ENCODE results near the gene BHLHE41.

BHLHE41 gene

DNA sequence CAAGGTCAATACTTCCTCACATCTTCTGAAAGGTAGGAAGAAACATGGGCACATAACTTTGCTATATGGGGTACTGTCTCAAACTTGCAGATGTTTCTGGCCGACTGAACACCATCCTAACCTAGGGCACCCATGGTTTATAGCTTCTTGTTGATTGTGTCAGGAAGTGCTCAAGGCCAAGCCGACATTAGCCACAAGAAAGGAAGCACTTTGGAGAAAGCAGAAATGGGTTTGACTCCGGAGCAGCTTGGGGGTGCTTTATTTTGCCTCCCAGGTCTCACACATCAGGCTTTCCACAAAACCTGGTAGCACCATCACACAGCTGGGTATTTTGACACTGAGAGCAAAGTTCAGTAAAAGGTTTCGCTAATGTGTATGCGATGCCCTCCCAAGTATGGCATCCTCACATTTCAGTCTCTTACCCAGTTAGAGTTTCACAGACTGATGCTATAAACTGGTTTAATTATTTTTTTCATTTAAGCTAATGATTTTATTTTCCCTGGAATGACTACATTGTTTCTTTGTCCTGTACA is 25.2 kb upstream of the BHLHE41 start:
- no peak overlapping the region for H3K4me3 Mint-ChIP-seq
- peaks cover 22% of the 10 kb centered on the region for H3K27me3 Mint-ChIP-seq (ENCODE audit: low read depth)
- no peaks in the 10 kb centered on the region for H3K36me3 Mint-ChIP-seq (ENCODE audit: low read depth)
- H3K4me1 Mint-ChIP-seq (ENCODE audit: low read depth) = no peaks in the 10 kb centered on the region
- no peaks in the 10 kb centered on the region for H3K9me3 Mint-ChIP-seq
- H3K27ac Mint-ChIP-seq = no peak overlapping the region

DNA sequence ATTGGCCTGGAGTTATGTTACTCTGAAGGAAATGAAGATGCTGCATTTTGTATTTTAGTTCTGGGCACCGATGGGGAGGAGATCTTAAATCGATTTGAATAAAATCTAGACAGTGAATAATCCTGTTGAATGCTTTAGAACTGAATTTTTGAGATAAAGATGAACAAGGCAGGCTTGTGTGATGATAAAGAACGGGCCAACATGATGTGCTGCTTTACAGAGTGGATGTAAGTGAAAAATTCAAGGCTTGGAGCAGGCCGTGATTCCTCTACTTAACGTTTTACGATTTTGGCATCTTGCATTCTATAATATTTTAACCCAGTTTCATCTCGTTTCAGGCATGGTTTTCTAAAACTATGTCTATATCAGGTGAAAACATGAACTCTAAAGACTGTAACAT is 23.5 kb upstream of the BHLHE41 start:
- Mint-ChIP-seq H3K9me3 (no peaks in the 10 kb centered on the region), H3K36me3 (ENCODE audit: low read depth) (no peaks in the 10 kb centered on the region), H3K4me1 (ENCODE audit: low read depth) (no peaks in the 10 kb centered on the region), H3K27ac (no peak overlapping the region), H3K4me3 (no peak overlapping the region), H3K27me3 (ENCODE audit: low read depth) (peaks cover 17% of the 10 kb centered on the region)

DNA sequence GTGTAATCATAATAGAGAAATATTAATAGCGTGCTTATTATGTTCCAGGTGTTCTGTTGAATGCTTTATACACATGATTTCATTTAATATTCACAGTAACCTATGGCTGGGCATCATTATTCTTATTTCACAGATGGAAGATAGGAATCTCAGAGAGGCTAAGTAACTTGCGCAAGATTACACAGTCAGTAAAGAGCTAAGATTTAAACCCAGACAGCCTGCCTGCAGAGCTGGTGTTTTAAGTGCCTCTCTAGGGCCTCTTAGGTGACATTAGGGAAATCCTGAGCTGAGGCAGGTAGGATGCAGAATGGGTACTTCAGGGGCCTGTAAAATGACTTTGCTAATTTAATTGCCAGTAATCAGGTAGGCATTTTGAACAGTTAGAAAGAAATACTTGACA is 18.5 kb upstream of the BHLHE41 start:
- Mint-ChIP-seq H3K9me3 (no peaks in the 10 kb centered on the region), H3K27ac (no peak overlapping the region), H3K27me3 (ENCODE audit: low read depth) (no peaks in the 10 kb centered on the region), H3K4me3 (no peak overlapping the region), H3K4me1 (ENCODE audit: low read depth) (no peaks in the 10 kb centered on the region), H3K36me3 (ENCODE audit: low read depth) (no peaks in the 10 kb centered on the region)

DNA sequence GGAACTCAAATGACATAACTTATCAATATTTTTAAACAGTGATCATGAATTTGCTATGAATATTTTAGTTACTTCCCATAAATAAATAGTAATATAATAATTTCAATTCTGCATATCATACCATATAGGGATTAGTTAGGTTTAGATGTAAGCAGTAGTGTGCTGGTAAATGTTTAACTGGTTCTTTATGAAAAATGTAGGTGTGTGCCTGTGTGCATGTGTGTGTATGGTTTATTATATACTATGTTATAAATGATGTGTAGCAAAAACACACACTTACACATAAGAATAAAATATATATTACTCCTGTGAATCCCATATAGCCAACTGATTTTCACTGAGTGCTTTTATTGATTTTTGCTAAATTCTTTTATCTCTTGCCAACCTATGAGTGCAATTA is 14.0 kb upstream of the BHLHE41 start:
- Mint-ChIP-seq H3K36me3 (ENCODE audit: low read depth) (no peaks in the 10 kb centered on the region), H3K27ac (no peak overlapping the region), H3K4me1 (ENCODE audit: low read depth) (no peaks in the 10 kb centered on the region), H3K4me3 (no peak overlapping the region), H3K9me3 (no peaks in the 10 kb centered on the region), H3K27me3 (ENCODE audit: low read depth) (peaks cover 13% of the 10 kb centered on the region)

DNA sequence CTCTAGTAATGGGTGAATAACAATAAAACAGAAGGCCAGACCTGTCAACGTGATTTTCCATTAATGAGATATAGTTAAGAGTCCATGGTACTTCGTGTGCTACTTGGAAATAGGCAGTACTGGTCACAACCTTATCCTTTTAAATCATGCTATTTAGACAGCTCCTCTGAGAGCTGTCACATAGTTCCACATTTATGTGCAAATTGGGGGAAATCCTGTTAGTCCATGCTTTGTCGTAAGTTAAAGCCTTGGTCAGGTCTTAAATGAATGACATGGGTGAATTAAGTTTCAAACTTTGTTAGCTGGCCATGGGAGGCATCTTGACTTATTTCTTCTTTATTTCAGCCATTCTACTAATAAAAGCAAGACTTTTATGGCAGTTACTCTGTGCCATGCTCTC is 11.9 kb upstream of the BHLHE41 start:
- Mint-ChIP-seq H3K9me3 (no peaks in the 10 kb centered on the region), H3K4me3 (no peak overlapping the region), H3K27me3 (ENCODE audit: low read depth) (peaks cover 28% of the 10 kb centered on the region), H3K36me3 (ENCODE audit: low read depth) (no peaks in the 10 kb centered on the region), H3K4me1 (ENCODE audit: low read depth) (no peaks in the 10 kb centered on the region), H3K27ac (no peak overlapping the region)

DNA sequence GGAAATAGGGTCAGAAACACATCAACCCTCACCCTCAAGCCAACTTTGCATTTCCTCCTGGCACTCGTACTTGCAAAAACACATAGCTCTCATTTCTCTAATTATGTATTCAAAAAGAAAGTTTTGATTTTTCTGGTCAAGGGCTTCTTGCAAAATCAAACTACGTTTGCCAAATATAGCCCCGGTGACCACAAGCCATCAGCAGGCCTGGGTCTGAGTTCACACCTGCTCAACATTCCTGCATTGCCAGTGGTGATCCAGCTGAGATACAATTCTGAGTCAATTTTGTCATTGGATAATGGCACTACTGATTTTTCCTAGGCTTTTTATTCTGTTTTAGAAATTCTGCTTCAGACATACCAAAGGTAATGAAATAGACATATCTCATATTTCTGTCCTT is 10.7 kb upstream of the BHLHE41 start:
- no peak overlapping the region for H3K4me3 Mint-ChIP-seq
- no peaks in the 10 kb centered on the region for H3K4me1 Mint-ChIP-seq (ENCODE audit: low read depth)
- H3K27ac Mint-ChIP-seq = no peak overlapping the region
- no peaks in the 10 kb centered on the region for H3K9me3 Mint-ChIP-seq
- no peaks in the 10 kb centered on the region for H3K36me3 Mint-ChIP-seq (ENCODE audit: low read depth)
- H3K27me3 Mint-ChIP-seq (ENCODE audit: low read depth) = peaks cover 38% of the 10 kb centered on the region

DNA sequence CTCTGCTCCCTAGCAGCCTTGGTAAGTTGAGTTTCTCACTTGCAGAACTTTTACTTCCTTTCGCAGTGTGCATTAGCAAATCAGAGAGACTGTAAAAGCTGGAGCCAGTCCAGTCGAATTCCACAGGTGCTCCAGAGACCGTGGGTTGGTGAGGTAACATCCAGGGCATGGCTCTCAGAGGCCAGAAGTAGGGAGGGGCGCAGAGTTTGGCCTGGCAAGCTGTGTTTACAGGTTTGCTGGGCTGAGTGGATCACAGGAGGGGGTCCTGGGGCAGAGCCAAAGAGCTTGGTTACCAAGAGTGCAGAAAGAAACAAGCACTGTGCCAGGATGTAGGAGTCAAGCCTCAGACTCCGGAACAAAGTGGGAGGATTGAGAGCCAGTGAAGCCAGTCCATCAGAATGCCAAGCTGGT is 10.2 kb upstream of the BHLHE41 start:
- no peaks in the 10 kb centered on the region for H3K9me3 Mint-ChIP-seq
- H3K4me1 Mint-ChIP-seq (ENCODE audit: low read depth) = no peaks in the 10 kb centered on the region
- H3K36me3 Mint-ChIP-seq (ENCODE audit: low read depth) = no peaks in the 10 kb centered on the region
- H3K4me3 Mint-ChIP-seq = no peak overlapping the region
- peaks cover 44% of the 10 kb centered on the region for H3K27me3 Mint-ChIP-seq (ENCODE audit: low read depth)
- H3K27ac Mint-ChIP-seq = no peak overlapping the region

DNA sequence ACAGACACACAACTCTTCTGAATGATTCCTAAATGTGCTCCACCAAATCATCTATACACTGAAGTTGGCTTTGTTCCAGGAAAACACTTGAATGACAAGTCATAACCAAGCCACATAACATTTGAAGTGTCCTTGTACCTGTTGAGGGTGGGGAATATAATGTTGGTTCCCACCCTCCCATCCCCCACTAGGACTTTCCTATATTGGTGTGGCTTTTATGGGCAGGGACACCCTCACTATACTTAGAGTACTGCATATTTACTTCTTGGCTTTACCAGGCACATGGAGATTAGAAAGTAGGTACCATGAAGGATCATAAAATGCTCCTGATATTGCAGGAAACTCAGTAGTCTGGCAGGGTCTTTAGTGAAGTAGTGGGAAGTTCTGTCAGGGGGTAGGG is 9.7 kb upstream of the BHLHE41 start:
- Mint-ChIP-seq H3K27ac (no peak overlapping the region), H3K4me3 (no peak overlapping the region), H3K27me3 (ENCODE audit: low read depth) (peaks cover 47% of the 10 kb centered on the region)

DNA sequence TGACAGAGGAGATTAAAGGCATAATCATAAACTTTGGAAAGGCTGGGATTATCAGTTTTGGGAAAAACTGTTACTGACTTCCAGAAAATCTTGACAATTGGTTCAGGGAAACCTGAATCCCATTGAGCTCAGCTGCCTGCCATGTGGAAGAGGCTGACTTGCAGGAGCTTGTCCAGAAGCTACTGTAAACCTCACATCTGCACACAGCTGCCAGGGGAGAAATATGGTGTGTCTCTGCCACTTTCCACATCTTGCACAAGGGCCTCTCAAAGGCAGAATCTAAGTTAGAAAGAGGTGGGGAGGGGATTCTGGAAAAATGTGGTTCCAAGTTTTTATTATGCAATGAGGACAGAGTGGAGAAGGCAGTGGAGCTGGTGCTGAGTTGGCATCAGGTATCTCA is 8.7 kb upstream of the BHLHE41 start:
- Mint-ChIP-seq H3K9me3 (no peaks in the 10 kb centered on the region), H3K27ac (no peak overlapping the region), H3K4me1 (ENCODE audit: low read depth) (no peaks in the 10 kb centered on the region), H3K27me3 (ENCODE audit: low read depth) (peaks cover 56% of the 10 kb centered on the region), H3K36me3 (ENCODE audit: low read depth) (no peaks in the 10 kb centered on the region), H3K4me3 (no peak overlapping the region)

More for the DNA sequence above, 9.7 kb upstream of the BHLHE41 start:
- Mint-ChIP-seq H3K4me1 (ENCODE audit: low read depth) (no peaks in the 10 kb centered on the region), H3K36me3 (ENCODE audit: low read depth) (no peaks in the 10 kb centered on the region), H3K9me3 (no peaks in the 10 kb centered on the region)

DNA sequence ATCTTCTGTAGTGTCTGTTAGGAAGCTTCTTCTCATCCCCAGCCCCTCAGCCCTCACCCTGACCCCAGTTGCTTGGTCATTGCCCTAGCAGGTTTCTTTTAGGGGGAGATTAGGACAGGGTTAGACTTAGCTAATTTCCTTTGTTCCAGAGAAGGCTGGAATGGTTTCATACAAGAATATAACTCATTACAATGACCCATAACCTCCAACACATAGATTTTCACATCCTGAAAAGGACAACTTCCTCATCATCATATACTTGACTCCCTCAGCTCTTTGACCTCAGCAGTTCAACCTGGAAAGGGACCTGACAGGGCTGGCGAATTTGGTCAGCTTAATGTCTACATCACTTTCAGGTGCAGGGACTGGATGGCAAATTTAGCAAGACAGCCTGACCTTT is 8.0 kb upstream of the BHLHE41 start:
- no peaks in the 10 kb centered on the region for H3K9me3 Mint-ChIP-seq
- no peak overlapping the region for H3K27ac Mint-ChIP-seq
- peaks cover 63% of the 10 kb centered on the region for H3K27me3 Mint-ChIP-seq (ENCODE audit: low read depth)
- H3K4me1 Mint-ChIP-seq (ENCODE audit: low read depth) = no peaks in the 10 kb centered on the region
- H3K4me3 Mint-ChIP-seq = no peak overlapping the region
- no peaks in the 10 kb centered on the region for H3K36me3 Mint-ChIP-seq (ENCODE audit: low read depth)

DNA sequence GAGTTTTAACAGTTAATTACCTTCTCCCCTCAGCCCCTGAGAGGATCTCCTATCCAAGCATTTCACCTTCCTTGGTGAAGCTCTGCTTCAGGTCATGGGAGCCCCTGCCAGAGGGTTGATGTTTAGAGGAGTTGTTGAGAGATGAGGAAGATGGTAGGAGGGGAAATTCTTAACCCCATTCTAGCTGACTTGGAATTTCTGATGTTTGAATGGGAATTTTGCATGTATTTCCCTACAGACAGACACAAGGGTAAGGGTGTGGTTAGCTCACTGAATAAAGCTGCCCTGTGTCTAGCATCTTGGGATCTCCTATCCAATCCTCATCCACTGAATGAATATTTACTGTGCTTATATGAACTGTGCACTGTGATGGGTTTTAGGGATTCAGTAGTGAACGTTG is 7.1 kb upstream of the BHLHE41 start:
- peaks cover under 1% of the 10 kb centered on the region for H3K4me1 Mint-ChIP-seq (ENCODE audit: low read depth)
- no peaks in the 10 kb centered on the region for H3K36me3 Mint-ChIP-seq (ENCODE audit: low read depth)
- no peak overlapping the region for H3K27ac Mint-ChIP-seq
- peaks cover 72% of the 10 kb centered on the region for H3K27me3 Mint-ChIP-seq (ENCODE audit: low read depth)
- no peak overlapping the region for H3K4me3 Mint-ChIP-seq
- H3K9me3 Mint-ChIP-seq = no peaks in the 10 kb centered on the region

DNA sequence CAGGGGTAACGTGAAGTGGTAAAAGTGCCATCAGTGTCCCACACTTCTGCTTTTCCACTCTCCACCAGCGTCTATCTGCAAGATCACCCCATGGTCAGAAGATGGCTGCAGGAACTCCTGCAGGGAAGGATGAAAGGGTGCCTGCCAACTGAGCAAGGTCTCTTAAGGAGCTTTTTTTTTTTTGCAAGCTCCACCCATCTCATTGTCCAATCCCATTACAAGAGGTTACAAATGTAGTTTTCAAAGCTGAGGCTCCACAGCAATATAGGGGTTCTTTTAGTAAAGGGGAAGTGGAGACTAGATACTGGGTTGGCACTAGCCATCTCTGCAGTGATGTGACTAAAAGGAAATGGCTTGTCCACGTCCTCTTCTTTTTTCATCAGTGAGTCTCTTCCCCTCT is 5.9 kb upstream of the BHLHE41 start:
- H3K36me3 Mint-ChIP-seq (ENCODE audit: low read depth) = no peaks in the 10 kb centered on the region
- peaks cover 3% of the 10 kb centered on the region for H3K4me1 Mint-ChIP-seq (ENCODE audit: low read depth)
- no peak overlapping the region for H3K4me3 Mint-ChIP-seq
- no peak overlapping the region for H3K27ac Mint-ChIP-seq
- peaks cover 83% of the 10 kb centered on the region for H3K27me3 Mint-ChIP-seq (ENCODE audit: low read depth)
- H3K9me3 Mint-ChIP-seq = no peaks in the 10 kb centered on the region

DNA sequence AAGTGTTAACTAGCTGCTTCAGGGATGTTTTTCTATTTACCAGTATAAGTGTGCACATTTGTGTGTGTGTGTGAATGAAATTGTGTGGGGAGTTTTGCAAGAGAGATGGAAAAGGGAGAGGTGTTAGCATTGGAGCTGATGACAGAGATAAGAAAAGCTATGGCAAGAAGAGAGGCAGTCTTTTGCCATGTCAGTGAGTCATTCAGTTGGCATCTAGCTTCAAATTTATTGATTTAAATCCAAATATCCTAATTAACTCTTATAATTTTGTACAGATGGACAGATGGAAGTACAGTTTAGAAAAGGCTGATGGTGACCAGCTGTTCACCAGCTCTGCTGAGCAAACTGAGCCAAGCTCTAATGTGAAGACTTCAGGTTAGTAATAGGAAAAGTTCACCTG is 3.3 kb upstream of the BHLHE41 start:
- no peaks in the 10 kb centered on the region for H3K9me3 Mint-ChIP-seq
- H3K4me3 Mint-ChIP-seq = no peak overlapping the region
- no peak overlapping the region for H3K27ac Mint-ChIP-seq
- peaks cover 91% of the 10 kb centered on the region for H3K27me3 Mint-ChIP-seq (ENCODE audit: low read depth)
- peaks cover 18% of the 10 kb centered on the region for H3K4me1 Mint-ChIP-seq (ENCODE audit: low read depth)
- H3K36me3 Mint-ChIP-seq (ENCODE audit: low read depth) = no peaks in the 10 kb centered on the region

DNA sequence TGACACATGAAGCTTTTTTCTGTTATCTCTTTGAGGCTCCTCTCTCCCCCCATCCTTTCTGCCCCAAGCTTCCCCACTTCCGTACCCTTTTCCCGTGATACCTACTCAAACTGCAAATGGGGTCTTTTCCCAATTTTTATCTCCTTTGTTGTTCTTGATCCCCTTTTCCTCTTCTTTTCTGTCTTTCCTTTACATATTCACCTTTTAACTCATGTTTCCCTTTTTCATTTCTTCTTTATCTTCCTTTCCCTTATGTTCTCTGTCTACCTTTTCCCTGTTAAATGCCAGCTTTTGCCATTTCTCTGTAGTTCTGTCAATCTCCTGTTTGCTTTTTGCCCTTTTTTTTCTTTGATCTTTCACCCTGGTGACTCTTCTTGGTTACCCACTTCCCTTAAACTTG is 2.6 kb upstream of the BHLHE41 start:
- H3K4me3 Mint-ChIP-seq = peak overlapping the region; percentile 22

DNA sequence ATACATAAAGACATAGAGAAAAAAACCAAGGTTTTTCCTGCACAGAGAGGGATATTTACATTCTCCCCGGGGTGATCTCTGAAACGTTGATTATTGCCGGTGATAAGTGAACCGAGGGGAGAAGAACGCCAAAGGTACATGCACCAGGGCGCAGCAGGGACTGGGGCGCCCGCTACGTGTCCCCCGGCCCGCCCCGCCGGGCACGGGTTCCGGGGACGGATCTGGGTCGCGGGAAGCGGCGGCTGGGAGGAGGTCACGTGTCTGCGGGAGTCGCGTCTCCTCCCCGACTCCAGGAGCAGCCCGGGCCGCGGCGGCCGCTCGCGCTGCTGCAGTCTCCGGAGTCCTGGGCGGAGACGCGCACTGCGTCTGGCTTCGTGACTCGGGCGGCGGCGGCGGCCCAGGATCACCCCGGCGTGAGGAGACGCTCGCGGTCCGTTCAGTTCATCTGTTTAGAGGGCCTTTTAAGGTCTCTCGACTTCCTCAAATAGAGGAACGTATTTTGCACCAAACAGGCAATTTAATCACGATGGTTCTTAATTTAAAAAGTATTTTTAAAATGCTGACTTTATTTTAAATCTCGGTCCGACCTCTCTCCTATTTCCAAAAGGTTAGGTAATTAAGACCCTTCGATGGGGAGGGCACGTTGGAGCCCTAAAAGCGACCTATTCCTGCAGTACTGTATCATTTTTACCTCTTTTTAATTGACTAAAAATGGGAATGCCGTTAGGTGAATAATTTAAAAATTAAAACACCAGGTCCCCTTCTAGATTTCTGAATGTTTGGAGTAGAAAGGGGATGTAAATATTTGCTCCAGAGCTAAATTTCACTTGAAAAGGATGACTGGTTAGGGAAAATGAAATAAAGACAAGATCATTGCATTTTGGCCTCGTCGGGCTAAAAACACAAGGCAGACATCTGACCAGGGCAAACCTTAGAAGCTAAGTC is 1.8 kb upstream of the BHLHE41 start:
- Mint-ChIP-seq H3K4me3 (peak overlapping the region; percentile 68), H3K4me1 (ENCODE audit: low read depth) (peaks cover 24% of the 10 kb centered on the region), H3K27ac (no peak overlapping the region), H3K27me3 (ENCODE audit: low read depth) (peaks cover 89% of the 10 kb centered on the region), H3K9me3 (no peaks in the 10 kb centered on the region), H3K36me3 (ENCODE audit: low read depth) (no peaks in the 10 kb centered on the region)

More for the DNA sequence above, 2.6 kb upstream of the BHLHE41 start:
- Mint-ChIP-seq H3K9me3 (no peaks in the 10 kb centered on the region), H3K4me1 (ENCODE audit: low read depth) (peaks cover 21% of the 10 kb centered on the region), H3K36me3 (ENCODE audit: low read depth) (no peaks in the 10 kb centered on the region), H3K27me3 (ENCODE audit: low read depth) (peaks cover 89% of the 10 kb centered on the region), H3K27ac (peak overlapping the region; percentile 52)
